Suppressor macrophage treated with lipopolysaccharide for 1 hour (primary cell): ENCODE measurements around the gene TFCP2.

Experiments
- DNase-seq, 3 donors: peaks; one replicate each; pipeline ENCODE4 v3.0.0-alpha.2; 2020 to 2022

Gene TFCP2

GRCh38 chr12:51196547-51196946 lies 23.6 kb upstream of the TFCP2 start:
- no peak for DNase-seq

DNA sequence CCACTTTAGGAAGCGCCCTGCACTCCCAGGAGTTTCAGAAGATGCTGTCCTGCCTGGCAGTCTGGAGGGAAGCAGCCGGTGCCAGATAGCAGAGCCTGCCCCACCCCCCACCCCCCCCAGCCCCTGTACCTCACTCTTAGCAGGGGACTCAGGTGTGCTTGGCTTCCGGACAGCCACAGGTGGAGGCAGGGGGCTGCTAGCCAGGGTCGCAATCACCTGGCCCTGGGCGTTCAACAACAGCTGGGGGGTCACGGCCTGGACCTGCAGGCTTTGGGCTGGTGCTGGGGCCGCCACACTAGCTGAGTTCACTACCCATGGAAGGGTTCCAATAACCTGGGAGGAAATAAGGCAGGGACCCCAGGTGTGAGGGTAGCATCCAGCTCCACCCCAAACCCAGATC lies 22.9 kb upstream of the TFCP2 start:
- DNase-seq = no peak

DNA sequence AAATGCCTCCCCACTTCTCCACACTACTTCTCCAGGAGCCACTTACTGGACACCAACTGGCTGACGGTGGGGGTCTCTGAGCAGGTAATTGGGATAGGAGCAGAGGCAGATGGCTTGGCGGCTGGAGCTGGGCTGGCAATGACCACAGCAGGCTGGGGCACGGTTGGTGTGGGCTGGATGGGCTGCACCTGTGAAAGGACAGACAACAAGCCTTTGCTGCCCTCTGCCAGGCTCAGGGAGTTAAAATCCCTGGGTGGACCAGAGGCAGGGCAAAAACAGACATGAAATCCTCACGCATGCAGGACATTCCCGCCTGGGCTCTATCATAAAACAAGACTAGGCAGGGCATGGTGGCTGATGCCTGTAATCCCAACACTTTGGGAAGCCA lies 19.3 kb upstream of the TFCP2 start:
- DNase-seq = no peak

DNA sequence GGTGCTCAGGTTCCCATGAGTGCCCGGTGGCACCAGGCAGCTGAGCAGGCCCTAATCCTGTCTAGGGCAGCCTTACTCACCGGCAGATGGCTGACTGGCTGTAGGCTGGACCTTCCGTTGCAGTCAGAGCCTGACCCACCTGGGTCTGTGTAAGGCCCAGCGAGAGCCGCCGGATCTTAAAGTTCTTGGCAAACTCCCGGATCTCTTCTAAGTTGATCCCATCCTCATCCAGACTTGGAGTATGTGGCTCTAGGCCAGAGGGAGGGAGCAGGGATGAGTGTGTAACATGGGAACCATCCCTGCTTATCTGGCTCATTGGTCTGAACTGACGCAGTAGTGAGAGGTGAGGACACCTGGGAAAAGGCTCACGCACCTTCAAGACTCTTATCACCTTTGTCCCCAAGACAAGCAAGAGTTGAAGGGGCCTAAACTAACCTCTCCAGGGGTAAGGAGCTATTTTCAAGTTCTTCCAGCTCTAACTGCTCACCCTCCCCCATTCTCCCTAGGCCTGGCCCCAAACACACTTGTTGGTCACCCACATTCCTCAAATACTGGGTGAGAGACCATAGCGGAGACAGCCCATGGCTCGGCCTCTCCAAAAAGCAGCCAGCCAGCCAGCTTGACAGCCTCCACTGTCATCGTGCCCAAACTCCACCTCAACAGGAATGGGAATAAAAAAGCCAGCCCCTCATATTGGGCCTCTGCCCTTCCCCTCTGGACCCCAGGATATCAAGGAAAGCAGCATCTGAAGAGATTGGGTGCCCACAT lies 18.8 kb upstream of the TFCP2 start:
- no peak for DNase-seq

- DNase-seq = peak in 1 of 3 donors; percentile 10
Measured at GRCh38 chr12:51190820-51191219, 17.9 kb upstream of the TFCP2 start.

- no peak for DNase-seq
Measured at GRCh38 chr12:51189790-51190355, 16.9 kb upstream of the TFCP2 start.

DNA sequence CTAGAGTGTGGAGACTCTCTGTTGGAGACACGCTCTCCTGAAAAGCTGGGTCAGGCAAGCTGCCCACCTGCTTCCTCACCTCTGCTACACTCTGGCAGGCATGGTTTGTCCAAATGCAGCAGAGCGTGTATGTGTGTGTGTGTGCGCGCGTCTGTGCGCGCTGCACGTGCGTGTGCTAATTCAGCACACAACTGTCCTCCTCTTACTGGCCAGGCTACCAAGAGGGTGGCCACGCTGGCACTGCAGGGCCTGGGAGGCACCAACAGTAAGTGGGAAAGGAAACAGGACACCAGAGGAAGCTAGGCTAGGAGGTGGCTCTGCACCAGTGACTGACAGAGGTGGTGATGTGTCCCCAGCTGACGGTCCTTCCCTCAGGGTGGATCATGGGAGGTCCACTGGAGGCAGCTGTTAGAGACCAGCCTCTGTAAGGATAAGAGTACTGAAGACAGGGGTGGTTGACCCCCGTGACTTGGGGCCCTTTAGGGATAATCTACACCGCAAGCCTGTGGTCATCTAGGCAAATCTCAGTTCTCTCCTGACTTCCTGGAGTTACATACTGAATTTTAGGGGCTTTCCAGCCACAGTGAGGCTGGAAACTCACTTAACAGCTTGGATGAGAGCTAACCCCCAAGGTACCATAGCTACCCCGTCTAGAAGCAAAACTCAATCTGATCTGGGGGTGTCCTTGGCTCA lies 15.6 kb upstream of the TFCP2 start:
- DNase-seq = peak; percentile 31 to 48 (median 31)

DNA sequence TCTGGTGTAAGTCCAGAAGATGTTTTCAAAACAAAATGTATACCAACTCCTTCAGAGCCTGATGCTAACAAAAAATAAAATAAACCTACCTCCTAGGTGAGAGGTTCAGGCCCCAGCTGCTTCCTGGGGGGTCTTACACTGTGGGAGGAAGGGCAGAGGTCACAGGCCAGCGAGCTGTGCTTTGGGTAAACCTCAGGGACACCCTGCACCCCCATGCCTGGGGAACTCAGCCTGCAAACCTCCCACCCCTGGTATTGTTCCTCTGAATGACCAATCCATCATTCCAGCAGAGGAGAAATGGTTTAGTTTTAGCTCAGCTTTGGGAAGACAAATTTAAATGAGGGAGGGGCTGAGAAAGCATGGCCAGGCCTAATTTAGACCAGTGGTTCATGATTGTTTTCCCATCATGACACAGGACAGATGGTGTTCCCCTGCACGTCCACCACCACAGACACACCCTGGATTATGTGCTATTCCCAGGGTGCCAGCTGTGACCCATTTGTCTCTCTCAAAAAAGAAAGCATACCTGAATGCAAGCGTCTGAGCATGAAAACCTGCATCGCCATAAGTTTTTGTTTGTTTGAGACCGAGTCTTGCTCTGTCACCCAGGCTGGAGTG lies 14.5 kb upstream of the TFCP2 start:
- no peak for DNase-seq

- DNase-seq = peak; percentile 36 to 53 (median 41)
Measured at GRCh38 chr12:51186465-51187085, 13.6 kb upstream of the TFCP2 start.

GRCh38 chr12:51185171-51185717 lies 12.3 kb upstream of the TFCP2 start:
- no peak for DNase-seq

DNA sequence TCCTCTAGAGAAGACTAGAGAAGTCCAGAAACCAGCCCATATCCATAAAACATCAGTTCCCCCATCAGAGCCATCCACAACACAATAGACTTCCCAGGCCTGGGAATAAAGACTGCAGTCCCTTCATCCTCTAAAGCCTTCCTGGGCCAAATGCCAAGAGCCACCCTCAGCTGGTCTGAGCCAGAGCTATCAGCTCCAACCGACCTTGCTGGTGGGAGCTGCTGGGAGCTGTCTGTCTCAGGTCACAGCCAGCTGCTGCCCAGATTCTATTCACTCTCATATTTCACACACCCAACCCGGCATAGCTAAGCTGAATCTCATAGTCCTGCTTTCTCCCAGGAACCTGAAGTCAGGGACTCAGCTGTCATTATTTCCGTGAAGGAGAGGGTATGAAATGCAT lies 10.9 kb upstream of the TFCP2 start:
- DNase-seq = no peak

- DNase-seq = no peak
Measured at GRCh38 chr12:51183349-51183748, 10.4 kb upstream of the TFCP2 start.

DNA sequence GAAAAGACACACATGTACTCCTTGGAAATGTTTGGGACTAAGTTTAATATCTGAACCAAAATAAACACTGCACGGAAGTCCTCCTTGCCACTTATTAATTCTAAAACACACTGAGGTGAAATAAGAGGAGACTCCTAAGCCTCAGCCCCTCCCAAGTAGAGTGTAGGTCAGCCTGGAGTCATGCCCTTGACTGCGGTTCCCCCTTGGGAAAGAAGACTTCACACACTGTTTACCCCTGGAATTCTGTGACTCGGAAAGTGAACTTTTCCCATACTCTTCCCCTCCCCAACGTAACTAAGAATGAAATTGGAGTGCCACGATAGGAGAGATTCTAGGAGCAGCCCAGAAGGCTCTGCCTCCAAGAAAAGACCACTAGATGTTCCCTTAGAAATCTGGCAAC lies 8.6 kb upstream of the TFCP2 start:
- no peak for DNase-seq

DNA sequence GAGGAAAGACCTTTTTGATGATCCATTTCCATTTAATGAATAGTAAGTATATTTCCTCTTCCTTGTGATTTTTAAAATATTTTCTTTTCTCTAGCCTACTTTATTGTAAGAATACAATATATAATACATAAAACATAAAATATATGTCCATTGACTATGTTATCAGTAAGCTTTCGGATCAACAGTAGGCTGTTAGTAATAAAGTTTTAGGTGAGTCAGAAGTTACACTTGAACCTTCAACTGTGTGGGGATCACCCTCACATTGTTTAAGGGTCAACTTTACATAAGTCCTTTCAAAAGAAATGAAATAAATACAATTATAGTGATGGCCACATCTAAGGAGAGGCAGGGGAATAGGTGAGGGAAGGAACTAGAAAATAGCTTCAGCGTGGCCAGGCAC lies 5.0 kb upstream of the TFCP2 start:
- no peak for DNase-seq

DNA sequence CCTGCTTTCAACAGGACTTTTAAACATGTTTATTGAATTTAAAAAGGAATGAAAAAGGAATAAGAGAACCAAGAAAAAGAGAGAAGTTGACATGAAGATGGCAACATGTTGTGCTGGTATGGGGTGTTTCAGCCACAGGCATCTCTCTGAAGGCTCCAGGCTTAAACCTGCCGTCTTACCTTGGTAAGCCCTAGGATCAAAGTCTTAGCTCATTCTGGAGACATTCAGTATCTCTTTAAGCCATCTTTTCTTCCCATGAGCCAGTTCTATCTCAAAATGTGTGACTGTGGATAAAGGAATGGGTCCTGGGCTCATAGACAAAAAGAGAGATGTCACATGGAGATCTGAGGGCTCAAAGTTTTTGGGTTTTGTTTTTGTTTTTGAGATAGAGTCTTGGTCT lies 1.6 kb upstream of the TFCP2 start:
- no peak for DNase-seq

- DNase-seq = peak; percentile 43 to 68 (median 51)
Measured at GRCh38 chr12:51171884-51172514, 936 bp downstream of the TFCP2 start.

GRCh38 chr12:51163795-51164194 lies 9.1 kb downstream of the TFCP2 start:
- no peak for DNase-seq

DNA sequence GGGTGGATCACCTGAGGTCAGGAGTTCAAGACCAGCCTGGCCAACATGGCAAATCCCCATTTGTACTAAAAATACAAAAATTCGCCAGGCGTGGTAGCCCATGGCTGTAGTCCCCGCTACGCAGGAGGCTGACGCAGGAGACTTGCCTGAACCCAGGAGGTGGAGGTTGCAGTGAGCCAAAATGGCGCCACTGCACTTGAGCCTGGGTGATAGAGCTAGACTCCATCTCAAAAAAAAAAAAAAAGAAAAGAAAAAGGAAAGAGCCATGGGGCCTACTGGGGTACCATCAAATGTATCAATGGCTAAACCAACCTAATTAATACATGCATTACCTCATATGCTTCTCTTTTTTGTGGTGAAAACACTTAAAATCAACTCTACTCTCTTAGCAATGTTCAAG lies 10.7 kb downstream of the TFCP2 start:
- no peak for DNase-seq

DNA sequence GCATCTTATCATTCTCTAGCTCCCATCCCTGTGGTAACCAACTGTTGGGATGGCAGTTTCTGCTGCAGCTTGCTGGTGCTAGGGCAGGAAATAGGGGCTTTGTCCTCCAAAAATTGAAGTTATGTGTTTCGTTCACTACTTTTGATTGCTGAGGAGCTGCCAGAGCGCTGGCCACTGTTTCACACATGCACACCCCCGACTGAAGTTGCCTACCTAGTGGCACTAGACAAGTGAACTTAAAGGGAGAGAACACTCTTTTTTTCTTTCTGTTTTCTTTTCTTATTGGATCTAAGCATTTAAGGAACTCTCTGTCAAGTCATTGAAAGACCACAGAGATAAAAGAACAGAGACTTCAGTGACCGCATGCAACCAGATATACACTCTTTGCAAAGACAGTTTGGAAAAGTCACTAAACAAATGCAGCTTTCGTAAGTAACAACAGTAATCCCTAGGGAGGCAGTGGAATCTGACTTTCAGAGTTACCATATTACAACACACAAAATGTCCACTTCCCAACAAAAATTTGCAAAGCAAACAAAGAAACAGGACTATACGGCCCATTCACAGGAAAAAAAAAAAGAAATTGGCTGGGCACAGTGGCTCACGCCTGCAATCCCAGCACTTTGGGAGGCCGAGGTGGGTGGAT lies 12.0 kb downstream of the TFCP2 start:
- DNase-seq = no peak

- no peak for DNase-seq
Measured at GRCh38 chr12:51156245-51156765, 16.6 kb downstream of the TFCP2 start.

DNA sequence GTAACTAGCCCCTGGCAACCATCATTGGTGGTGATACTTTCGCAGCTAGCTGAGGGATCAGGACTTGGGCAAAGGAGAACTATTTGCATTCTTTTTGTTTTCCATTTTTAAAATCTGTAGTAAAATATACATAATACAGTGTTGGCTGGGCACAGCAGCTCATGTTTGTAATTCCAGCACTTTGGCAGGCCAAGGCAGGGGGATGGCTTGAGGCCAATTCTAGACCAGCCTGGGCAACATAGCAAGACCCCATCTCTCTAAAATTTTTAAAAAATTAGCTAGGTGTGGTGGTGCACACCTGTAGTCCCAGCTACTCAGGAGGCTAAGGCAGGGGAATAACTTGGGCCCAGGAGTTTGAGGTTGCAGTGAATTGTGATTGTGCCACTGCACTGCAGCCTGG lies 20.0 kb downstream of the TFCP2 start:
- no peak for DNase-seq

- no peak for DNase-seq
Measured at GRCh38 chr12:51150777-51151176, 22.2 kb downstream of the TFCP2 start.
